H1 (cell line): ENCODE data around the gene MOCS3.

Source experiments
- BACH1 ChIP-seq: IDR thresholded peaks from 2 replicates; pipeline ENCODE4 v1.6.1; 2012; ENCODE audit warnings: low read length, improper control_type of control experiment
- CTCF ChIP-seq, 3 experiments: IDR thresholded peaks; 1 replicate in 2 of 3; 2 replicates in 1 of 3; pipeline versions ENCODE4 v1.5.1 to v1.6.1; 2011; ENCODE audit warnings: low read length in 3 of 3, mild to moderate bottlenecking in 3 of 3, inconsistent platforms in 2 of 3, low read depth in 1 of 3, moderate library complexity in 1 of 3; ENCODE audit not compliant: insufficient read depth in 1 of 3; ENCODE audit errors: control extremely low read depth in 1 of 3
- EP300 ChIP-seq, 2 experiments: IDR thresholded peaks; 1 replicate in 1 of 2; 2 replicates in 1 of 2; pipeline ENCODE4 v1.6.1; 2011 to 2012; ENCODE audit warnings: low read depth in 2 of 2, low read length in 2 of 2, mild to moderate bottlenecking in 2 of 2, borderline replicate concordance in 1 of 2, inconsistent platforms in 1 of 2, moderate library complexity in 1 of 2
- EZH2 ChIP-seq: fragments of 200-600 bp; sonication (generic); IDR thresholded peaks from 2 replicates; pipeline ENCODE4 v1.7.1; 2012; ENCODE audit warnings: low read depth, mild to moderate bottlenecking, moderate library complexity, low read length, inconsistent platforms; ENCODE audit not compliant: severe bottlenecking
- JUND ChIP-seq: IDR thresholded peaks from 2 replicates; pipeline ENCODE4 v1.6.1; 2011; ENCODE audit warnings: mild to moderate bottlenecking, improper control_type of control experiment, low read length
- MAFK ChIP-seq: IDR thresholded peaks from 2 replicates; pipeline ENCODE4 v1.6.1; 2012; ENCODE audit warnings: low read depth, mild to moderate bottlenecking, improper control_type of control experiment, low read length
- POLR2AphosphoS5 ChIP-seq: IDR thresholded peaks from 2 replicates; pipeline ENCODE4 v1.6.1; 2011; ENCODE audit warnings: low read depth, low read length
- RAD21 ChIP-seq, 2 experiments: IDR thresholded peaks in 1 of 2; conservative IDR thresholded peaks in 1 of 2; 2 replicates each; pipeline ENCODE4 v1.6.1; 2011; ENCODE audit warnings: low read depth in 2 of 2, low read length in 2 of 2, improper control_type of control experiment in 1 of 2, inconsistent platforms in 1 of 2, mild to moderate bottlenecking in 1 of 2, moderate library complexity in 1 of 2
- RXRA ChIP-seq: IDR thresholded peaks from 2 replicates; pipeline ENCODE4 v1.6.1; 2011; ENCODE audit warnings: low read depth, mild to moderate bottlenecking, low read length, moderate library complexity; ENCODE audit not compliant: insufficient read depth
- TAF7 ChIP-seq: optimal IDR thresholded peaks from 2 replicates; pipeline ENCODE3; 2011; ENCODE audit warnings: low read depth, mild to moderate bottlenecking, inconsistent platforms, low read length, moderate library complexity, borderline replicate concordance

GRCh38 chr20:50930976-50931305 lies 27.7 kb upstream of the MOCS3 start:
- no peak for TF ChIP-seq RAD21 (IDR thresholded peaks at IDR 0.05 in 1 of 2, conservative IDR thresholded peaks at IDR 0.05 in 1 of 2; ENCODE audit: low read depth in 2 of 2, low read length in 2 of 2)
- TF ChIP-seq POLR2AphosphoS5: no peak
- no peak for TF ChIP-seq EP300 (IDR thresholded peaks at IDR 0.05; ENCODE audit: borderline replicate concordance in 1 of 2, low read depth in 2 of 2, low read length in 2 of 2)
- TF ChIP-seq EZH2: no peak
- TF ChIP-seq MAFK: no peak
- no peak for TF ChIP-seq TAF7
- no peak for TF ChIP-seq CTCF (IDR thresholded peaks at IDR 0.05; ENCODE audit: control extremely low read depth in 1 of 3, insufficient read depth in 1 of 3, low read depth in 1 of 3, low read length in 3 of 3)
- TF ChIP-seq BACH1: no peak
- no peak for TF ChIP-seq JUND
- TF ChIP-seq RXRA: no peak
